ENCODE results near the gene C16orf95. TPM values are rescaled to one million over a fixed set of nuclear protein-coding genes. Genes with fewer than 3 reads are reported as not detected.

C16orf95 gene
- total and polyA plus RNA-seq, 4 donors = 2.0 to 6.2 (median 4.6) TPM

Small RNA genes lying within 50 kb of the gene (small RNA-seq; reads per million reads assigned to genes)
- gene AC010531.2 = not detected

Other genes starting within 250 kb of the C16orf95 start
- 10 to 100 TPM; 14.3 to 30.3 TPM for gene FBXO31, start 66.4 kb upstream of the C16orf95 start, total RNA-seq
- 10 to 100 TPM; 13.2 to 21.8 TPM for gene FBXO31, start 66.4 kb upstream of the C16orf95 start, polyA plus RNA-seq
- gene MAP1LC3B, start 74.9 kb upstream of the C16orf95 start, total RNA-seq = 10 to 100 TPM; 10.3 to 14.1 TPM
- 10 to 100 TPM; 17.3 to 36.3 TPM for gene MAP1LC3B, start 74.9 kb upstream of the C16orf95 start, polyA plus RNA-seq
- gene ZCCHC14, start 175.6 kb upstream of the C16orf95 start, total RNA-seq = 10 to 100 TPM in 1 of 2 donors, 1 to 10 TPM in 1; 7.1 to 21.7 TPM
- gene ZCCHC14, start 175.6 kb upstream of the C16orf95 start, polyA plus RNA-seq = 1 to 10 TPM; 6.3 to 8.9 TPM

All from liver (tissue), 5 donors.